ENCODE data around the gene FOXE1.

FOXE1 gene

DNA sequence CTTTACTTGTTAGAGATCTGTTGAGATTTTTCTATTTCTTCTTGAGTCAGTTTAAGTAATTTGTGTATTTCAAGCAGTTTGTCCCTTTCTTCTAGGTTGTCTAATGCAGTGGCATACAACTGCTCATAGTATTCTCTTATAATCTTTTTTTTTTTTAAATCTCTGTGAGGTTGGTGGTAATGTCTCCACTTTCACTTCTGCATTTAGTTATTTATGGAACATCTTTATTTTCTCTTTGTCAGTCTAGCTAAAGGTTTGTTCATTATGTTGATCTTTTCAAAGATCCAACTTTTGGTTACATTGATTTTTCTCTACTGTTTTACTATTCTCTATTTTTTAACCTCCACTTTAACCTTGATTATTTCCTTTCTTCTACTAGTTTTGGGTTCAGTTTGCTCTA is 13.8 kb downstream of the FOXE1 start:
- DNase-seq: no peak

GRCh38 chr9:97868859-97869258 is 15.8 kb downstream of the FOXE1 start:
- DNase-seq: no peak

GRCh38 chr9:97873425-97873824 is 20.4 kb downstream of the FOXE1 start:
- no peak for DNase-seq

DNA sequence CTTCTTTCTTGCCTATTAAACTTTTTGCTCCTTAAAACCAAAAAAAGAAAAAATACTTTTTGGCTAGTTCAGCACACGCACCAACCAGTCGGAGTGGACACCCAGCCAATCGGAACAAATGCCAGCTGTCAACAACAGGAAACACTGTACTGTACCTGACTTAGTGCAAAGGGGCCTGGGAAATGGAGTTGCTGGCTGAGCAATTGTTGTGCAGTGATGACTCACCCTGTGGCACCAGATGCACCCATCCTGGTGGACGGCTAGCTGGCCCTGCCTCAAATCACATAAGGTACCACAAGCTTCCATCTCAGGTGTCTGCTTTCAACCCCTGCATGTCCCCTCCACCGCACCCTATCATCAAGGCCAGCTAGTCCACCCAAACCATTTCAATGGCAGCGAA is 20.9 kb downstream of the FOXE1 start:
- DNase-seq: no peak

- no peak for DNase-seq
These were observed 21.6 kb downstream of the FOXE1 start for GRCh38 chr9:97874624-97875023.

GRCh38 chr9:97875111-97875510 is 22.1 kb downstream of the FOXE1 start:
- no peak for DNase-seq

DNA sequence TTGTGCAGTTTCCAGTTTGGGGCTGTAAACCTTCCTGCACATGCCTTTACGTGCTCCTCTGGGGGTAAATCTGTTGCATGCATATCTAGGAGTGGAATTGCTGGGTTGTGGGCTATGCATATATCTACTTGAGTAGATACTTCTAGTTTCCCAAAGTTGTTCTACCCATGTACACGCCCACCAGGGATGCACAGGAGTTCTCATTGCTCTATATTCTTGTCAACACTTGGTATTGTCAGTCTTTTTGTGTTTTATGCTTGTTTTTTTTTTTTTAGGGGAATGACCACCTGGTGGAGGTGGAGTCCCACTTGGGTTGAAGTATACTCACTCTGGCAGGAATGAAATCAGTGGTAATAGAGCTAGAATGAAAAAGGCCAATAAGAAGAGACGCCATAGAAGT is 23.0 kb downstream of the FOXE1 start:
- DNase-seq: no peak

GRCh38 chr9:97880336-97880735 is 27.3 kb downstream of the FOXE1 start:
- DNase-seq: no peak

- DNase-seq: peak; percentile 74
These were observed 37.2 kb downstream of the FOXE1 start for GRCh38 chr9:97889941-97890887.

GRCh38 chr9:97891736-97892135 is 38.7 kb downstream of the FOXE1 start:
- DNase-seq: no peak

DNA sequence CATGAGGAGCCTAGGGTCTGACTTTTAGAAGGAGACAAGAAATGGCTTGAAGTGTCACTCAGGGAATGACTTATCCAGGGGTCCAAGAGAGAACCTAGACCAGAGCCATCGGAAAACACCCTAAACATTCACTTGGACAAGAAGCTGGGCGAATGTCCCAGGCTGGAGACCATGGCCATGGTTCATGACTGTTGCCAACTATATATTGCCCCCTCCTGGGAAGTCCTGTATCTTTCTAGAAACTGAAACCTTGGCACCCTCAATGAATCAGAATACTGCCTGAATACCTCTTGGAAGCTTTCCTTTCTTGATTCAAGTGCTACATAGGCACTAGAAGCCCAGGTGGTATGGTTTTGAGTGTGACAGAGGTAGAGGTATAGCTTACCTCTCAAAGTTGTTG is 39.4 kb downstream of the FOXE1 start:
- DNase-seq: no peak

DNA sequence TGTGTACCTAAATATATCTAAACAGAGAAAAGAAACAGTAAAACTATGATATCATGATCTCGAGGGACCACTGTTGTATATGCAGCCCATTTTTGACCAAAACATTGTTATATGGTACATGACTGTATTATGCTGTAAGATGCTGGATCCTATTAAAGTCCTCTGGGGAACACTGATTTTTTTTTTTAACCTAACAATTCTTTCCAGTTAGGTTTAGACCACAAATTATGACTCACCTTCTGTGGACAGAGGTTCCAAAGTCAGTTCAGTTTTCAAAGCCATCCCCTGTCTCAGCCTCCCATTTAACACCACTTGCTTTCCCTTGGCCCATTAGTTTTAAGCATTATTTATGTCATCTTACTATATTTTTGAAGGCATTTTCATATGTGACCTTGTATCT is 42.2 kb downstream of the FOXE1 start:
- no peak for DNase-seq

- no peak for DNase-seq
These were observed 42.8 kb downstream of the FOXE1 start for GRCh38 chr9:97895695-97896332.

DNA sequence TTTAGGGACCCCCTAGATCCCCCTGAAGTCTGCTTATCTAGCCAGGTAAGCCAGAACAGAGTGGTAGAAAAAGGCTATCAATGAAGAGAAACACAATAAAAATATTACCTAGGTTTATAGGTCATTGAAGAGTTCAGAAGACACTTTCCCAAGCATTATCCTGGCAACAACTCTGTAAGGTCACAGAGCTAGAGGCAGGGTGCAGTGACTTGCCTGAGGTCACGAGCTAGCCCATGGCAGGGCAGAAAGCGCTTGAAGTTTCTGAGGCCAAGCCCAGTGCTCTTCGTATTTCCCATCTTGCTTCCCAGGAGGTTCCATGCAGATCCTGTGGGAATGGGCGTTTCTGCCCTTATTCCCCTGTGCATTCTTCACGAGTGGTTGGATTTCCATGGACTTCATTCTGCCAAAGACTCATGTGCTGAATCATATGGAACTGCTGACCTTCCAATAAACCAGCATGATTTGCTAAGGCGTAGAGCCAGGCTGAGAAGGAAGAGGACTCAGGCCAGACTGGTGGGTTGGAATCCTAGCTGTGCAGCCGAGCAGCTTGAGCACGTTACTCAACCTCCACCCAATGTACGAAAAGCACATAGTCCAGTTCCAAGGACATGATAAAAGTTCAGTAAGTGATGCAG is 47.2 kb downstream of the FOXE1 start:
- DNase-seq: no peak

DNA sequence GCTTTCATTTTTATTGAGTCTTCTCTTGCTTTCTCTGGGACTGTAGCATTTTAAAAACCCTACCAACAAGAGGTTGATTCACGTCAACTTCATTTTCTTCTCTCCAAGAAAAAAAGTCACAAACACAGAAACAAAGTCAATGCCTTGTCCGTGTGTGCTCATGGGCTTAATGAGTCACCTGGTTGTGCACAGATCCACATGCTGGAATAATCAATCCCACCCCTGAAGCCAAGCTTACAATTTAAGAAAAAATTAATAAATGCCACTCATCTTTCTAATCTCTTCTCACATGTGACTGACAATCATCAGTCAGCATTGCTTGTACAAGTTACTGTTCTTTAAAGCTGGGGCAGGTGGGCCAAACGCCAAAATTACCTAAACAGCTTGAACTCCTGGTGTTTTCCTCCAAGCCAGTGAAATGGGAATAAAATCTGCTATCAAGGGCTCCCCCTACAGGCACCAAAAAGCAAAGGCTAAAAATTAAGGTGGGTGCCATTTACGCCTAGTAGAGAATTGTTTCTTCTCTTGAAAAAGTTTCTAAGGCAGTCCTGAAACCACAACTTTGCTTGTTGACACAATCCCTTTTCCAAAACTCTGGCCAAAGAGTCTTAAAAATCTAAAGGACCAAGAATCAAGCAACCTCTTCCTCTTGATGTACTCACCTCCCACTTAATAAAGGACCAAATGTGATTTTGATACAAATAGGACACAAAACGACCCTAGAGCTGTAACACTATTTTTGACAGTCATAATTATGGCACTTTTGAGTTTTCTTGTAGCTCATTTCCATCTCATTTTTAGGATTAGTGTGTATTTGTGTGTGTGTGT is 47.9 kb downstream of the FOXE1 start:
- DNase-seq: peak; percentile 45

DNA sequence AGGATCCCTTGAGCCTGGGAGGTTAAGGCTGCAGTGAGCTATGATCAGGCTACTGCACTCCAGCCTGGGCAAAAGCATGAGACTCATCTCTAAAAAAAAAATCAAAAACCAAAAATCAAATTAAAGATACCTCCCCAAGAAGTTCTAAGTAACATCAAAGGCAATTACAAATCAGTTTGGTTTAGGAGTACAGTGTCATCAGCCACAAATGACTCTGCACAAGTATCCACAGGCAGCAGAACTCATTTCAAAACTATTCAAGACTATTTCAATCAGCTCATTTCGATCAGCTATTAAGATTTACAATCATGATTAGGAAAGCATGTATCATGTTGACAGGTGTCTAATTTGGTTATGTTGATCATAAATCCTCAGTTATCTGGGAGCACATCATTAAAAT is 50.2 kb downstream of the FOXE1 start:
- peak; percentile 56 for DNase-seq

- peak; percentile 81 for DNase-seq
These were observed 51.7 kb downstream of the FOXE1 start for GRCh38 chr9:97904725-97905124.

DNA sequence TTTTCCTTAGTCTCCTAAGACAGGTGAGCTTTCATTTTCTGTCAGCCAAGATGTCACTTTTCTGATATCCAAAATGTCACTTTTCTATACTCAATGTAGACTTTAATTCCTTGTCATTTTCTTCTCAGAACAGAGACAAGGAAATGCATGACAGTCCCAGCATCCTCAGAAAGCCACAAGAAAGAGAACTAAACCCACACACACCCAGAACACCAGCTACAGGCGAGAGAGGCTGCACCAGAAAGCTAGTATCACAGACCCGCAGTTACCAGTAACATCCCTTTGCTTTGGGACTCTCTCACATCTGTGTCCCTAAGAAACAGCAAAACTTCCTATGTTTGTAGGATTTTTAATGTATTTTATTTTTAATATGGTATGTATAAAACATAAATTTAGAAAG is 52.2 kb downstream of the FOXE1 start:
- DNase-seq: peak; percentile 62

Measured in activated CD4-positive, alpha-beta T cell treated with anti-CD3 and anti-CD28 coated beads, Interleukin-2, Interleukin-6, amounts not matched to agents 100 ng/mL and 50 ng/mL, durations not matched to agents 16 hours and 8 hours (primary cell).